A549 (cell line): ENCODE data around the gene MEG3. TPM values are rescaled to one million over a fixed set of nuclear protein-coding genes. Genes with fewer than 3 reads are reported as not detected.
A peak's percentile ranks its signal among the peaks of the same experiment; 100 is the strongest.
"Not testable (repeated sequence)": the region's sequence is repeated elsewhere in the genome, so short reads cannot be mapped to it uniquely, and the experiment has no call there.

ENCODE experiments used
- ATAC-seq, 2 experiments: fragments of 200-7000 bp in 1 of 2; fragments of >200 bp in 1 of 2; cut with Nextera tagmentation in 1 of 2; cut with Tn5 transposase in 1 of 2; 3 replicates each; pipeline versions ENCODE4 v1.8.0 to v1.9.1; 2018 to 2020; ENCODE audit warnings: mild to moderate bottlenecking in 1 of 2, moderate library complexity in 1 of 2
- CTCF ChIA-PET: fragments of 300-600 bp; sonication (Branson Sonifier 250); formaldehyde crosslinking; extraction: SDS; loops from one replicate; lab custom pipeline; 2021; ENCODE audit warnings: antibody characterized with exemption, inconsistent platforms; lab: Yijun Ruan, JAX
- POLR2A ChIA-PET: fragments of 350-600 bp; formaldehyde crosslinking; extraction: SDS; loops from one replicate; lab custom pipeline; 2021; ENCODE audit warnings: antibody characterized with exemption, inconsistent platforms; lab: Yijun Ruan, JAX
- DNase-seq, 2 experiments: peaks; one replicate each; pipeline versions ENCODE4 v3.0.0 to v3.0.0-alpha.2; 2011 to 2016; ENCODE audit warnings: low read depth in 1 of 2, low spot score in 1 of 2
- FAIRE-seq: peaks from 2 replicates; lab custom pipeline; 2011; peaks lifted over from hg19 to GRCh38; lab: Jason Lieb, UNC
- H3K27ac ChIP-seq, 2 experiments: fragments of >200 bp; sonication (Bioruptor Twin); formaldehyde crosslinking; 3 replicates each; pipeline ENCODE4 v1.5.1; 2016 to 2017
- H3K4me1 ChIP-seq: fragments of >200 bp; sonication (Bioruptor Twin); formaldehyde crosslinking; 3 replicates; pipeline ENCODE4 v1.6.1; 2016
- H3K4me2 ChIP-seq: fragments of >200 bp; sonication (Bioruptor Twin); formaldehyde crosslinking; 3 replicates; pipeline ENCODE4 v1.6.1; 2016
- H3K4me3 ChIP-seq: fragments of >200 bp; sonication (Bioruptor Twin); formaldehyde crosslinking; 3 replicates; pipeline ENCODE4 v1.5.1; 2016
- H3K9me3 ChIP-seq: fragments of >200 bp; sonication (Bioruptor Twin); formaldehyde crosslinking; 3 replicates; pipeline ENCODE4 v1.6.1; 2016
- BCL3 ChIP-seq: fragments of >200 bp; sonication (Bioruptor Twin); formaldehyde crosslinking; IDR thresholded peaks from 3 replicates; pipeline ENCODE4 v1.6.1; 2016
- BHLHE40 ChIP-seq: IDR thresholded peaks from 2 replicates; pipeline ENCODE4 v1.6.1; 2012; ENCODE audit warnings: low read depth, low read length, inconsistent platforms
- CBX2 ChIP-seq: fragments of 200-600 bp; sonication (generic); IDR thresholded peaks from 2 replicates; pipeline ENCODE4 v1.6.1; 2016; ENCODE audit warnings: low read depth, mild to moderate bottlenecking, borderline replicate concordance
- CBX8 ChIP-seq: fragments of 200-600 bp; sonication (generic); IDR thresholded peaks from 2 replicates; pipeline ENCODE4 v1.6.1; 2016
- CEBPB ChIP-seq, 2 experiments: fragments of >200 bp in 1 of 2; sonication (Bioruptor Twin) in 1 of 2; formaldehyde crosslinking in 1 of 2; IDR thresholded peaks; 2 replicates each; pipeline ENCODE4 v1.6.1; 2012 to 2016
- EHMT2 ChIP-seq: fragments of 200-600 bp; sonication (generic); IDR thresholded peaks from 2 replicates; pipeline ENCODE4 v1.6.1; 2016; ENCODE audit warnings: antibody characterized with exemption, low read depth, mild to moderate bottlenecking, moderate library complexity
- FOXS1 ChIP-seq: fragments of 250-450 bp; sonication (Bioruptor Pico); IDR thresholded peaks from 2 replicates; pipeline ENCODE4 v1.5.0; 2020; ENCODE audit warnings: mild to moderate bottlenecking, moderate library complexity
- GATA3 ChIP-seq: IDR thresholded peaks from 2 replicates; pipeline ENCODE4 v1.6.1; 2012; ENCODE audit warnings: borderline replicate concordance
- HEYL ChIP-seq: fragments of 250-450 bp; sonication (Bioruptor Pico); IDR thresholded peaks from 2 replicates; pipeline ENCODE4 v1.8.0; 2021; ENCODE audit warnings: mild to moderate bottlenecking, moderate library complexity
- KDM1A ChIP-seq: fragments of 200-600 bp; sonication (generic); IDR thresholded peaks from 2 replicates; pipeline ENCODE4 v1.6.1; 2016; ENCODE audit warnings: low read depth, mild to moderate bottlenecking
- MAFK ChIP-seq: fragments of 450-650 bp; IDR thresholded peaks from 2 replicates; pipeline ENCODE4 v1.6.1; 2014; ENCODE audit not compliant: partially characterized antibody
- NPAS2 ChIP-seq: fragments of 250-450 bp; sonication (Bioruptor Pico); IDR thresholded peaks from 2 replicates; pipeline ENCODE4 v1.8.0; 2022; ENCODE audit warnings: mild to moderate bottlenecking, moderate library complexity, borderline replicate concordance
- PBX3 ChIP-seq: IDR thresholded peaks from 2 replicates; pipeline ENCODE4 v1.6.1; 2012
- POLR2A ChIP-seq: IDR thresholded peaks from 2 replicates; pipeline ENCODE4 v1.6.1; 2012; ENCODE audit warnings: mild to moderate bottlenecking, low read length
- POLR2AphosphoS2 ChIP-seq: conservative IDR thresholded peaks from 2 replicates; pipeline ENCODE4 v1.6.1; 2012; ENCODE audit warnings: low read length, improper control_type of control experiment, inconsistent platforms
- RARB ChIP-seq: fragments of 250-450 bp; sonication (Bioruptor Pico); IDR thresholded peaks from 2 replicates; pipeline ENCODE4 v1.8.0; 2021; ENCODE audit warnings: mild to moderate bottlenecking, moderate library complexity
- RCOR1 ChIP-seq: fragments of 150-350 bp; IDR thresholded peaks from 2 replicates; pipeline ENCODE4 v1.6.1; 2014; ENCODE audit warnings: antibody characterized with exemption, low read length, low read depth
- TP53 ChIP-seq: fragments of 250-450 bp; sonication (Bioruptor Pico); IDR thresholded peaks from 2 replicates; pipeline ENCODE4 v1.5.0; 2021; ENCODE audit warnings: mild to moderate bottlenecking, moderate library complexity
- ZC3H11A ChIP-seq: fragments of 450-650 bp; IDR thresholded peaks from 2 replicates; pipeline ENCODE4 v1.6.1; 2014; ENCODE audit warnings: antibody characterized with exemption, mild to moderate bottlenecking
- ZFP36 ChIP-seq: fragments of 450-650 bp; IDR thresholded peaks from 2 replicates; pipeline ENCODE4 v1.6.1; 2014; ENCODE audit warnings: borderline replicate concordance; ENCODE audit not compliant: partially characterized antibody
- ZNF302 ChIP-seq: fragments of 250-450 bp; sonication (Bioruptor Pico); IDR thresholded peaks from 2 replicates; pipeline ENCODE4 v1.9.0; 2021; ENCODE audit warnings: inconsistent platforms, mild to moderate bottlenecking, moderate library complexity
- WGBS: methylation state at CpG from one replicate; pipeline ENCODE4 v1.1.6; 2017; ENCODE audit errors: missing lambda C conversion rate; 5-methylcytosine and 5-hydroxymethylcytosine counted together
- polyA plus RNA-seq, 4 experiments: library from polyadenylated mRNA; depleted of rRNA in 3 of 4; stranded (reverse); fragments of >200 nt; fragmentation: RNase III in 1 of 4; extraction: RNeasy Plus Mini Kit Qiagen cat#74134 plus additional on column Dnase treatment in 1 of 4; gene quantifications; 2 replicates in 3 of 4; 3 replicates in 1 of 4; pipeline ENCODE4 v1.2.3, GENCODE V29; 2011 to 2017
- TF ChIP-seq, protein P1 (sequence below): IDR thresholded peaks from 2 replicates; pipeline ENCODE4 v1.6.1; 2012; ENCODE audit warnings: low read depth, borderline replicate concordance
- TF ChIP-seq, protein P2 (sequence below): fragments of >200 bp; sonication (Bioruptor Twin); formaldehyde crosslinking; IDR thresholded peaks from 3 replicates; pipeline ENCODE4 v1.5.1; 2016

The MEG3 gene
- polyA plus RNA-seq, 2 of the 4 experiments (the other 2 are of a cell fraction), result 27.0 to 56.7 TPM

- no peaks in the 10 kb centered on the region for H3K4me1 ChIP-seq
- DNase-seq (no peak), ATAC-seq (no peak), FAIRE-seq (no peak)
- ChIA-PET CTCF (no interaction called here), POLR2A (no interaction called here)
- no peak overlapping the region for H3K27ac ChIP-seq
- 80% methylated on average over 13 of the region's 13 CpGs for WGBS
- H3K4me3 ChIP-seq, result no peak overlapping the region
- TF ChIP-seq PBX3 (no peak), KDM1A (no peak), CBX8 (no peak), CBX2 (no peak), POLR2A (no peak), POLR2AphosphoS2 (no peak), ZC3H11A (no peak), TP53 (CRISPR knock-in tag) (no peak)
- no peak overlapping the region for H3K4me2 ChIP-seq
- no peaks in the 10 kb centered on the region for H3K9me3 ChIP-seq
Measured at GRCh38 chr14:100791995-100792394, 33.9 kb upstream of the MEG3 start.

- DNase-seq (no peak), ATAC-seq (no peak), FAIRE-seq (no peak)
- H3K4me1 ChIP-seq, result no peaks in the 10 kb centered on the region
- WGBS, result 95% methylated on average over 4 of the region's 4 CpGs
- H3K9me3 ChIP-seq, result no peaks in the 10 kb centered on the region
- H3K27ac ChIP-seq, result no peak overlapping the region
- ChIA-PET POLR2A (no interaction called here), CTCF (interaction anchor here (0.6 kb wide), 1 partner anchor 412 kb away, joined by 3 read pairs; no protein-coding TSS in a partner anchor)
- no peak overlapping the region for H3K4me3 ChIP-seq
- TF ChIP-seq BHLHE40 (no peak), MAFK (peak; percentile 2)
- no peak overlapping the region for H3K4me2 ChIP-seq
Measured at GRCh38 chr14:100796946-100797345, 29.0 kb upstream of the MEG3 start.

DNA sequence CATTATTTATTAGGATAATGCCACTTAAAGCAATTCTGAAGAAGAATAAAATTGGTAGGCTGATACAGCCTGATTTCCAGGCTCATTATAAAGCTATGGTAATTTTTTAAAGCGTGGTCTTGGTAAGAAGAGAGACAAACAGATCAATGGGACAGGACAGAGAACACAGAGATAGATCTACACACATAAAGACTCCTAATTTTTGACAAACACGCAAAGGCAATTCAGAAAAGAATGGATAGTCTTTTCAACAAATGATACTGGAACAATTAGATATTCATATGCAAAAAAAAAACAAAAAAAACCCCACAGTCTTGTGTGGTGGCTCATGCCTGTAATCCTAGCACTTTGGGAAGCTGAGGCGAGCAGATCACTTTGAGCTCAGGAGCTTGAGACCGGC lies 25.9 kb upstream of the MEG3 start:
- no peak overlapping the region for H3K4me3 ChIP-seq
- no peak overlapping the region for H3K4me2 ChIP-seq
- DNase-seq, result no peak
- TF ChIP-seq FOXS1 (CRISPR knock-in tag), result no peak
- TF ChIP-seq, protein P1, sequence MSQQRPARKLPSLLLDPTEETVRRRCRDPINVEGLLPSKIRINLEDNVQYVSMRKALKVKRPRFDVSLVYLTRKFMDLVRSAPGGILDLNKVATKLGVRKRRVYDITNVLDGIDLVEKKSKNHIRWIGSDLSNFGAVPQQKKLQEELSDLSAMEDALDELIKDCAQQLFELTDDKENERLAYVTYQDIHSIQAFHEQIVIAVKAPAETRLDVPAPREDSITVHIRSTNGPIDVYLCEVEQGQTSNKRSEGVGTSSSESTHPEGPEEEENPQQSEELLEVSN, result no peak
- TF ChIP-seq BCL3, result no peak
- no peak for TF ChIP-seq KDM1A
- no peak for TF ChIP-seq CBX2
- no peak for TF ChIP-seq EHMT2
- no peak for TF ChIP-seq NPAS2 (CRISPR knock-in tag)
- TF ChIP-seq, protein P2, sequence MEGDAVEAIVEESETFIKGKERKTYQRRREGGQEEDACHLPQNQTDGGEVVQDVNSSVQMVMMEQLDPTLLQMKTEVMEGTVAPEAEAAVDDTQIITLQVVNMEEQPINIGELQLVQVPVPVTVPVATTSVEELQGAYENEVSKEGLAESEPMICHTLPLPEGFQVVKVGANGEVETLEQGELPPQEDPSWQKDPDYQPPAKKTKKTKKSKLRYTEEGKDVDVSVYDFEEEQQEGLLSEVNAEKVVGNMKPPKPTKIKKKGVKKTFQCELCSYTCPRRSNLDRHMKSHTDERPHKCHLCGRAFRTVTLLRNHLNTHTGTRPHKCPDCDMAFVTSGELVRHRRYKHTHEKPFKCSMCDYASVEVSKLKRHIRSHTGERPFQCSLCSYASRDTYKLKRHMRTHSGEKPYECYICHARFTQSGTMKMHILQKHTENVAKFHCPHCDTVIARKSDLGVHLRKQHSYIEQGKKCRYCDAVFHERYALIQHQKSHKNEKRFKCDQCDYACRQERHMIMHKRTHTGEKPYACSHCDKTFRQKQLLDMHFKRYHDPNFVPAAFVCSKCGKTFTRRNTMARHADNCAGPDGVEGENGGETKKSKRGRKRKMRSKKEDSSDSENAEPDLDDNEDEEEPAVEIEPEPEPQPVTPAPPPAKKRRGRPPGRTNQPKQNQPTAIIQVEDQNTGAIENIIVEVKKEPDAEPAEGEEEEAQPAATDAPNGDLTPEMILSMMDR, result no peak
- no peak for TF ChIP-seq CEBPB (IDR thresholded peaks at IDR 0.05)
- no peak for TF ChIP-seq RCOR1
- no peak for TF ChIP-seq ZFP36
- TF ChIP-seq GATA3, result no peak
- TF ChIP-seq ZNF302, result no peak
- TF ChIP-seq RARB (CRISPR knock-in tag), result no peak
- TF ChIP-seq HEYL (CRISPR knock-in tag), result no peak
- no peak for TF ChIP-seq TP53 (CRISPR knock-in tag)
- WGBS, result 75% methylated on average over 4 of the region's 4 CpGs
- no peak for ATAC-seq
- no peak overlapping the region for H3K27ac ChIP-seq
- CTCF ChIA-PET, result interaction anchor here (0.6 kb wide), 1 partner anchor 155 kb away, joined by 3 read pairs; no protein-coding TSS in a partner anchor
- H3K9me3 ChIP-seq, result no peaks in the 10 kb centered on the region
- no peaks in the 10 kb centered on the region for H3K4me1 ChIP-seq
- FAIRE-seq, result no peak
- POLR2A ChIA-PET, result no interaction called here

DNA sequence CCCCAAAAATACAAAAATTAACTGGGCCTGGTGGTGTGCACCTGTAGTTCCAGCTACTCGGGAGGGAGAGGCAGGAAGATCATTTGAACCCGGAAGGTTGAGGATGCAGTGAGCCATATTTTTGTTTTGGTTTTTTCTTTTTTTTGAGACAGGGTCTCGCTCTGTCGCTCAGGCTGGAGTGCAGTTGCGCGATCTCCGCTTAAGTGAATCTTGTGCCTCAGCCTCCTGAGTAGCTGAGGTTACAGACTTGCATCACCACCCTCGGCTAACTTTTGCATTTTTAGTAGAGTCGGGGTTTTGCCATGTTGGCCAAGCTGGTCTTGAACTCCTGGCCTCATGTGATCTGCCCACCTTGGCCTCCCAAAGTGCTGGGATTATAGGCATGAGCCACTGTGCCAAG lies 24.5 kb upstream of the MEG3 start:
- POLR2A ChIA-PET, DNase-seq, H3K4me1 ChIP-seq, H3K27ac ChIP-seq, H3K4me2 ChIP-seq, FAIRE-seq, ATAC-seq, H3K9me3 ChIP-seq, H3K4me3 ChIP-seq: not testable (repeated sequence)
- CTCF ChIA-PET, result interaction anchor here (0.6 to 1.0 kb wide), 2 partner anchors 266 to 905 kb away, joined by 3 read pairs; no protein-coding TSS in a partner anchor
- WGBS, result 75% methylated on average over 9 of the region's 9 CpGs
